Activated CD8-positive, alpha-beta memory T cell treated with anti-CD3 and anti-CD28 coated beads for 4 hours (primary cell): Measurements from ENCODE around the gene AKIRIN2.

Source experiments
- DNase-seq, 2 donors: peaks; one replicate each; pipeline ENCODE4 v3.0.0-alpha.2; 2020; ENCODE audit warnings: low read depth in 2 of 2

Gene AKIRIN2

DNA sequence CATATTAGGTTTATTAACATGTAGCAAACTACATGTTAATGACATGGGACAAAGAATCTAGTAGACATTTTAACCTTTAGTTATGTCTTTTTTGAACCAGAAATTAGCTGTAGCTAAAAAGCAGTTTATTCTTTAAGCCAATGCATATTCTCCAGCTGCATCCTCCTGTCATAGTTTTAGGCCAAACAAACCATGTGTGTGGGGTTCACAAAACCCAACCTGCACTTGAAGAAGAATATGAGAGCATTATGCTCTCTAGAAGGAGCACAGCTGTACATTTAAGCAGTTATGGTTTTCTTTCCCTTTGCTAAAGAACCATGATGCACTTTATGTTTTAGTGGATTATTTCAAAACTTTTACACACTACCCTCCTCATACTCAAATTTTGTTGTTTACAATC is 46.2 kb downstream of the AKIRIN2 start:
- no peak for DNase-seq

DNA sequence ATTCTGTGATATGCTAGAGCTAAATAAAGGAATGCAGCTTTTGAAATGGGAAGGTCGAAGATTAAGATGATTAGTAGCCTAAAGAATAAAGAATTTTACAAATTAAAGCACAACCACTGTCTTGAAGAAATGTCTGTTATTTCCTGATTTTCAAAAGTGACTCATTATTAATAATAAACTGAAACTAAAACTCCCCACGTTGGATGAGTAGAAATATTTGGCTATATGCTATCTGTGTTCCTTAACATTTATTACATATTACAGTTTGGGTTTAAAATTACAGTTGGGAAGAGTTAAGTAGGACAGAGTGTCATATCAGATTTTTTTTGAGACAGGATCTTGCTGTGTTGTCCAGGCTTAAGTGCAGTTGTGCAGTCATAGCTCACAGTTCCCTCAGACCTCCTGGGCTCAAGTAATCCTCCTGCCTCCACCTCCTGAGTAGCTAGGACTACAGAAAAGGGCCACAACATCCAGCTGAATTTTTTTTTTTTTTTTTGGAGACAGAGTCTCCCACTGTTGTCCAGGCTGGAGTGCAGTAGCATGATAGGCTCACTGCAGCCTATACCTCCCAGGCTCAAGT is 47.1 kb downstream of the AKIRIN2 start:
- DNase-seq, result no peak

GRCh38 chr6:87654122-87654521 is 47.9 kb downstream of the AKIRIN2 start:
- no peak for DNase-seq

DNA sequence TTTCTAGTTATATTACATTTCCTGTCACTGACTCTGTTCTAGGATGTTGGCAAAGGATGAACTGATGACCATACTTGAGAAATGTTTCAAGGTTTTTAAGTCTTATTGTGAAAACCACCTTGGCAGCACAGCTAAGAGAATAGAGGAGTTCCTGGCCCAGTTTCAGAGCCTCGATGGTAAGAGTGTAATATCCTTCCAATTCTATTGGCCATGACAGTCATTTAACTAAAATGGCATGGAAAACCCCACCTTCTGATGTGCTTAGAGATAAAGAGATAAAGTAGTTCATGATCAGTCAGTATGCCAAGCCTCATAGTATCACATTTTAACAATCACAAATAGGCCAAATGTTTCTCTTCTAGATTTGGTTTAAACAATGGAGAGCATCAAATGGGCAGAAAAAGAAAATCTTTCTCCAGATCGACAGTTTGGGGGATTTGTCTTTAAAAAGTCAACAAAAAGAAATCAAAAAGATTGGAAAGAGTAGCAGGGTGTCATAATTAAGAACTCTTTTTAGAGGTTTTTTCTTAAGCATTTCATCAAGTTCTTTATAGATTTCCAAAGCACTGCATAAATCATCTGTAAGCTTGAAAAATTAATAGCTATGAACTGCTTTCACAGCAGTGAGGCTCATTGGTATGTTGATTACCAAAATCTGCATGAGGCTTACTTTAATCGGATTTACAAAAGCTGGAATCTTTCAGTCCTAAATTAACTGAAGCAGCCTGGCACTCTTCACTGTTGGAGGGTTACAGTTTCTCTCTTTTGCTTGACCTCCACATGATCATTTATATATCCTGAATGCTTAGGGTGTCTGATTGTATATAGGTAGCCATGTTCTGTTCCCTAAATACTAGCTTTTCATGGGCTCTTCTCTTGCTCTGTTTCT is 48.7 kb downstream of the AKIRIN2 start:
- no peak for DNase-seq

GRCh38 chr6:87645080-87645479 is 57.0 kb downstream of the AKIRIN2 start:
- no peak for DNase-seq

- no peak for DNase-seq
These were observed 60.9 kb downstream of the AKIRIN2 start for GRCh38 chr6:87641065-87641692.

DNA sequence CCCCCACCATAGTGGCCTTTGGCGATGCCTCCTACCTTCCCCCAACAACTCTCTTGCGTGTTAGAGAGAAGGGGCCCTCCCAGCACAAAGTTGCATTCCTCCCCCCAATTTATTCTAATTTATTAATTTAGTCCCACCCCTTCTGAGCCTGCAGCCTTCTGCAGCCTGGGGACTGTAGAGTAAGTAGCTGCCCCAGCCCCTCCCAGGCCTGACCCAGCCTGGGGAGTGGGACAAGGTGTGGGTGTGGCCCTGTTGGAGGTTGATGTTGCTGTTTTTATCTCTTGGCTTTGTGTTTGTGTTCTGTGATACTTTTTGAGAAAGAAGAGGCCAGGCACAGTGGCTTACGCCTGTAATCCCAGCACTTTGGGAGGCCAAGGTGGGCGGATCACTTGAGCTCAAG is 62.7 kb downstream of the AKIRIN2 start:
- no peak for DNase-seq

- DNase-seq, result no peak
These were observed 64.9 kb downstream of the AKIRIN2 start for GRCh38 chr6:87637106-87637505.

DNA sequence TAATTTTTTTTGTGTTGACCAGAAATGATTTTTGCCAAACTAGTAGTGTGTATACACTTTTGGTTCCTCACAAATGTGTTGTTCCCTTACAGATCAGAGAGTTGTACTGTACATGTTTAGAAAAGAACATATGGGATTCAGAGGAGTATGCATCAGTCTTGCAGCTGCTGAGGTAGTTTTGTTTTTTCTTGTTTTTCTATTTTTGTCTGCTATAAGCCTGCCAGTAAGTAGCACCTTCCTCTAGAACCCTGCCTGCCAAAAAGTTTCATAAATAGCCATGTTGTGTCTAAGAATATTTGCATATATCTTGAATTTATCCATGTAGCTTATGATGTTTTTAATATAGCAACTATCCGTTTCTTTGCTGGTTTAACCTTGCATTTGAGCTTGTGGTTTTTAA is 65.7 kb downstream of the AKIRIN2 start:
- no peak for DNase-seq

DNA sequence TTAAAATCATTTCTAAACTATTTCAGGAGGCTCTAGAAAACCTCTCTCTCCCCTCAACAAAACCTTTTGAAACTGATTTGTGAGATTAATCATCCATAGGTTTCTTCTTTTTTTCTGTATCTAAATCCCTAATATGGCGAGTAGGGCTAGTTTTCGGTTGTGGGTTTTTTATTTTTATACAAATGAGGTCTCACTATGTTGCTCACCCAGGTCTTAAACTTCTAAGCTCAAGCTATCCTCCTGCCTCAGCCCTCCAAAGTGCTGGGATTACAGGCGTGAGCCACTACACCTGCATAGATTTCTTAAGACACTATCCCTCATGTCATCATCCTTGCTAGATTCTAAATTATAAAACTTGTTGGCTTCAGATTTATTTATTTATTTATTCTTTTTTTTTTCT is 68.2 kb downstream of the AKIRIN2 start:
- DNase-seq, result no peak

DNA sequence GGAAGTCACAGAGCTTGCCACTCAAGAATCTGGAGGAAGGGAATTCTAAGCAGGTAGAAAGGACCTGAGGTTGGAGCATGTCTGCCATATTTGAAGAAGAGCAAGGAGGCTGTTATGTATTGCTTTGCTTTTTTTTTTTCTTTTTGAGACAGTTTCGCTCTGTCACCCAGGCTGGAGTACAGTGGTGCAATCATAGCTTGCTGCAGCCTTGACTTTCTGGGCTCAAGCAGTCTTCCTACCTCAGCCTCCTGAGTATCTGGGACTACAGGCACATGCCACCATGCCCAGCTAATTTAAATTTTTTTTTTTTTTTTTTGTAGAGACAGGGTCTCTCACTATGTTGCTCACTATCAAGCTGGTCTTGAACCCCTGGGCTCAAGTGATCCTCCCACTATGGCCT is 71.3 kb downstream of the AKIRIN2 start:
- DNase-seq, result no peak

GRCh38 chr6:87628881-87629280 is 73.2 kb downstream of the AKIRIN2 start:
- DNase-seq, result no peak

DNA sequence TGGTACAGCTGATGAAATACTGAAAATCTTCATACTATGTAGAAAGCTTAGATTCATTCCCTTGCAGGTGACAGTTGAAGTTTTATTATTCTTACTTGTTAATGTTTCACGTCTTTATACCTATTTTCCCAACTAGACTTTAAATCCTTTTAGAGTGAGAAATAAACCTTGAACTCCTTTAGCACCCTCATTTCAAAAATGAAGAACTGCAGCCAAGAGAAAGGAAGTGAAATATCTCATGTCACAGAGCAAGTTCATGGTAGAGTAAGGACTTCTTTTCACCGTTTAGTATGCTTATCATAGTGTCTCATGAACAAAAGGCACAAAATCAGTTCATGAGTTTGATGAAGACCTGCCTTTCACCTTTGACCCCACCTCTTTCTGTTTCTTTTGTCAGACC is 73.6 kb downstream of the AKIRIN2 start:
- no peak for DNase-seq
